GM19467 (cell line): ENCODE measurements around the gene PRTFDC1.

Experiments used
- ATAC-seq: cut with Tn5 transposase; IDR thresholded peaks from one replicate; pipeline ENCODE4 v1.9.1; 2021; ENCODE audit warnings: mild to moderate bottlenecking, moderate library complexity; ENCODE audit not compliant: unreplicated experiment

The PRTFDC1 gene

DNA sequence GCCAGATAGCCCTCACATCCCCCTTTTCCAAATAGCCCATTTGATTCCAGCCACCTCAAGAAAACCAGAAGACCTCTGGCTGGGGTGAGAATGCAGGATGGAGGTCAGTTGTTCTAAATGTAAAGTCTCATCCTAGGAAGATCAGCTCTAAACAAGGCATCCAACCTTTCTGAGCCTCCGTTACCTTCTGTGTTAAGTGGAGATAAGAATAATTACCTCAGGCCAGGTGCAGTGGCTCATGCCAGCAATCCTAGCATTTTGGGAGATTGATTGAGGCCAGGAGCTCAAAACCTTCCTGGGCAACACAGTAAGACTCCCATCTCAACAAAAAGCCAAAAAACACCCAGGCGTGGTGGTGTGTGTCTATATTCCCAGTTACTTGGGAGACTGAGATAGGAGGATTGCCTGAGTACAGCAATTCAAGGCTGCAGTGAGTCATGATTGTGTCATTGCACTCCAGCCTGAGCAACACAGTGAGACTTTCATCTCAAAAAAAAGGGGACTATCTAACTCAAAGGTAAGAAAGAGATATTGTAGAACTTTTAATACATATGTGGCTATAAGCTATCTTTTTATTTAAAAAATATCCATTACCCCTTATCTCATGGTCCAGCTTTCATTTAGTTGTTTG lies 43.5 kb downstream of the PRTFDC1 start:
- no peak for ATAC-seq

DNA sequence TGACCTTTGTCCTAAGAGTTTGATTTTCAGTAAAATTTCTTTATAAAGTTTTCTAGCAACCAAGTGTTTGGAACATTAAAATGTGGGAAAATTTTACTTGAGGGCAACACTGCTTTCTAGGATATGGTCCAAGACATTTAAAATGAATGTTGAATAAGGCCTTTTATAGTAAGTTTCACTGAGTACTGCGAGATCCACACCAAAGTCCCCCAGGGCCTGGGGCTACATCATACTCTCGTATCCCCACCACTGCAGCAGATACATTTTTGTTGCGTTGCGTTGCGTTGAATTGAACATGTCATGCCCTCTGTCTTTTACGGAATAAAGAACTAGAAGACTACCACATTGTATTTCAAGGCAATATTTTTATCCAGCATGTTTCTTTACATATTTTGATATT lies 44.5 kb downstream of the PRTFDC1 start:
- ATAC-seq: no peak

DNA sequence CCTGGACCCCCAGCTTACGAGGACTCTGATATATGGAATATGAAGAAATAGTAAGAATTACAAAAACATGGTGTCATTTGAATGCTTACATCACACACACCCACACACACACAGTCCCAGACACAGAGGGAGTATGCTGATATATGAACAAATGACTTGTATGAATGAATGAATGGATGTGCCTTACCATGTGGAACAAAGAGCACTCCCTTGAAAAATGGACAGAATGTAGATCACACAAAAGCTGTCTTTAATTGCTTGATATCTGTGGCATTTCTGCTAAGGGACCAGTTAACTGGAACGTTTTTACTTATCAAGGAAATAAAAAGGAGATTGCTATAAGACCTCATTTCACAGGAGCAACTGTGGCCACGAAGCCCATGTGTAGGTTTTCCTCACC lies 46.0 kb downstream of the PRTFDC1 start:
- no peak for ATAC-seq

DNA sequence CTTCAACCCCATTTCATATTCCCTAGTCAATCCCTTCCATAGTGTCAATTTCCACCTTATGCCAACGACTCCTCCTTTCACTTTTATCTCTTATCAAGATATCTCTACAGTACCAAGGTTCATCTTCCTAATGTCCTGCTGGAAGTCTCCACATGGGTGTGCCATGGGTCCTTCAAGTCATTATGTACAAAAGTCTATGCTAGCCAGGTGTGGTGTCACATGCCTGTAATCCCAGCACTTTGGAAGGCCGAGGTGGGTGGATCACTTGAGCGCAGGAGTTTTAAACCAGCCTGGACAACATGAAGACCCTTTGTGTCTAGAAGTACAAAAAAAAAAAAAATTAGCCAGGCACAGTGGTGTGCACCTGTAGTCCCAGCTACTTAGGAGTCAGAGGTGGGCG lies 47.6 kb downstream of the PRTFDC1 start:
- no peak for ATAC-seq

DNA sequence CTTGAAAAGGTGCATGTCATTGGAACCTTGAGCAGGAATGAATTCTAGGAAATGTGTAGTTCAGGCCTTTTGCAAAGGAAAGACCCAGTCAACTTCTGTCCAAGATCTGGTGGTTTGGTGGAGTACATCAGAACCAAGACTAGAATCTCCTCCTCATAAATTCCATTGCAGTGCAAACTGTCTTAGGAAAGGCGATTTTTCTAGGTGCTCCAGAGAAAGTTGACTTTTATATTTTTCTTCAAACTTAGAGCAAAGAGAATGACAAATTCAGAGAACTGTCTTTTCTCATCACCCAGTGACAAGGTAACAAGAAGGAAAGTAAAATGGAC lies 50.0 kb downstream of the PRTFDC1 start:
- no peak for ATAC-seq

DNA sequence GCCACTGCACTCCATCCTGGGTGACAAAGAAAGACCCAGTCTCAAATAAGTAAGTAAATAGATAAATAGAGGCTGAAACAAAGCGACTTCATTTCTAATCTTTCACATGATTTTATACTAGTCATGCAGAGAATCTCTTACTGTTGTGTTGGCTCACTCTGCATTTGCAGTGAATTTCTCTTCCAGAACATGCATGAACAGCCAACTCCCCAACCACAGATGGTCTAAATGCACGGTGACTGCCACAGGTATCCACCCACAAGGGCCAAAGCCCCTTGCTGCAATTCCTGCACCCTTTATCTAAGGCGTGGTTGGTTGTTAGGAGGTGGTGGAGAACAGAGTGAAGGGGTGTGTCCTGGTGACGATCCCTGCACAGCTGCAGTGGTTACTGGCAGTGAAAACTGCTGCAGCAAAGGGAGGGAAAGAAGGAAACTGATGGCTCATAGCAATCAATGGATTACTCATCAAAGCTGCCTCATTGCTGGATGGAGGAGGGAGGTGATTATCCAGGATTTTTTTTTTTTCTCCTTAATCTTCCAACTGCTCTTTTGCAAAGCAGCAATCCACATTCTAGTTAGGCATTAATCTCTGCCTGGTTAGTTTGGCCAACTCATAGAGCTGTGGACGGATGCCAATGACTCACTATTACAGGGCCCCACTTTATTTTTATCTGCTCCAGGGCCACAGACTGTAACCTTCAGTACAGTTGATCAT lies 50.6 kb downstream of the PRTFDC1 start:
- peak; percentile 43 for ATAC-seq

DNA sequence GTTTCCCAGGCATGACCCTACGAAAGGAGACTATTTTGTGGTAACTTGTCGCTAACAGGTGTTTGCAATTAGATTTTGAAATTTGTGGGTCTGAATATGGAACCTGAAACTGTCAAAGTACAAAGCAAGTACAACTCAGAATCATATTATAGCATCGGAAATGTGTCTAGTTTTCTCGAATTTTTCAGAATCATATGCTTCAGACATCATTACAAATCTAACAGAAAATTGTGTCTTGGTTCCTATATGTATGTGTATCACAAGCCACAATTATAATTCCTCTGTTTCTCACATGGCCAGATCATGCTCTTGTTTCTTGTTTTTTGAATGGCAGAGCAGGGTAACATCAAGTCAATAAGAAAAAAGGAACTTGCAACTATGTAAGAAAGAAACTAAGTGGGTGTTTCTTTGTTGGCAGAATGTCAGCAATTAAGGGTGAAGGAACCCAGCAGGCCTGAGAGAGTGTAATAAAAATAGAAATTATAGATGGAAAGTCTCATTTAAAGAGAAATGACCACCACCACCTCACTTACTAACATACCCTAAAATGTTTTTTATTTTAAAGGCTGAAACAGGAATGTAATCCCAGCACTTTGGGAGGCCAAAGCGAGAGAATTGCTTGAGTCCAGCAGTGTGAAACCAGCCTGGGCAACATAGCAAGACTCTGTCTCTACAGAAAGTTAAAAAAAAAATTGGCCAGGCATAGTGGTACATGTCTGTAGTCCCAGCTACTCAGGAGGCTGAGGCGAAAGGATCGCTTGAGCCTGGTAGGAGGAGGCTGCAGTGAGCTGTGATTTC lies 51.3 kb downstream of the PRTFDC1 start:
- peak; percentile 68 for ATAC-seq

DNA sequence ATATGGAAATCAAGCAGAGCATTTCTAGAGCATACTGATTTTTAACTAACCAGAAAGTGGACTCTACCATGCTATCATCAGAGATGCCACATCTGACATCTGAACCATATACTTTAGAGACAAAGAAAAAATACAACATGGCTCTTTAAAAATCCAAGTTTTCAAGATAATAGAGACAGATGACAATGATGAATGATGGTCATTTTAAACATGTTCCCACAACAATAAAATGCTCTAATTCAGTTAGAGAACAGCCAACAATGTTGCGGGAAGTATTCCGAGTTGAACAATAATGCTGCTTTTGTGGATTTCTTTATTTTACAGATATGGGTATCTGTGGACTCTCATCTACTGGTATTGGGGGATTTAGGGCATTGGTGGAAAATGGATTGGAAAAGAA lies 52.8 kb downstream of the PRTFDC1 start:
- ATAC-seq: no peak

DNA sequence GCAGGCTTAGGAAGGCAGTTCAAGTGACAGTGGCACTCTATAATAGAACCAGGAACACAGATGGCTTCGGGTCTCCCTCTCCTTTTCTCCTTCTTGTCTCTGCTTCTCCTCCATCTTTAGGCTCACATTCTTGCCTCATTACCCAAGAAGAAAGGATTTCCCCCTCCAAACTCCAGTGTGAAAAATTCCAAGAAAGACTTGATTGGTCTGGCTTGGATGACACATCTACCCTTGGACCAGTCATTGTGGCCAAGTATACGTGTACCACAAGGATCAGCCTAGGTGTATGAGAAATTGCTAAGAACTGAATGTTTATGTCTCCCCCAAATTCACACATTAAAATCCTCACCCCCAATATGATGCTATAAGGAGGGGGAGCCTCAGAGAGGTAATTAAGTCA lies 53.9 kb downstream of the PRTFDC1 start:
- no peak for ATAC-seq

DNA sequence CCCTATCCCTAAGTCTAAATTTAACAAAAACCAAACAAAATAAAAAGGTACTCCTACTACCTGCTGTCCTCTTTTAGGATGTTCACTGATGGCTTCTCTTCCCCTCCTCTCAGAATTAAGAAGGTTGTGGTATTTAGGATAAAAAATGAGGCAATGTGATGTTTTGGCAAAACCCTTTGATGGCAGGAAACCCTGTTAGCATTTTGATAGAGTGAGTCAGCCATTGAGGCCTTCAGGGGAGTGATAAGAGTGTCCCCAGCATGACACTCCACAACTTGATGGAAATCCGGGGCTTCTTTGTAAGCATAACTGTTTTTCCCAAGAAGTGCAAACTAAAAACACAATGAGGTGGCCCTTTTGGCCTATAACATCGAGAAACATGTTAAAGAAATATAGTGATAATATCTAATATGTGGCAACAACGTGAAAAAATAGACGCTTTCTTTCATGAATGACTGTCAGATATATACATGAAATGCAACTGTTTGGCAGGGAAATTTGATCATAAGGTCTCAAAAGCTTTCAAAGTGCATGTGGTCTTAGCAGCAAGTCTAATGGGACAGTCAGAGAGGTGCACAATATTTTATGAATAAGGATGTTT lies 55.0 kb downstream of the PRTFDC1 start:
- ATAC-seq: no peak

DNA sequence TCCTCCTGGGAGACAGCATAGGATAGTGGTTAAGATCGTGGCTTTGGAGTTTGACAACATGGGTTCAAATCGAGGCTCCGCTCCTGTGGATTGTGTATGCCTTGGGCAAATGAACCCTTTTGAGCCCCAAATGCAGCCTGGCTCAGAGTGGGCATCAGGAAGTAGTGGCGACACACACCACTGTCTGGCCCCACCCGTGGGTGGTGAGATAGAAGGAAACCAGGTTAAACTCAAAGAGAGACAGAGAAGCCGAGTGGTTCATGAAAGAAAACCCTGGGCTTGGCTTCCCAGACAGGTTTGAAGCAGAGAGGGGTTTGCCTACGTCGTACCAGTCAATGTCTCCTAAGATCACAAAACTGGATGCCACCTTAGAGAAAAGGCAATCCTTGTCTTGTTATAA lies 57.7 kb downstream of the PRTFDC1 start:
- ATAC-seq: no peak

DNA sequence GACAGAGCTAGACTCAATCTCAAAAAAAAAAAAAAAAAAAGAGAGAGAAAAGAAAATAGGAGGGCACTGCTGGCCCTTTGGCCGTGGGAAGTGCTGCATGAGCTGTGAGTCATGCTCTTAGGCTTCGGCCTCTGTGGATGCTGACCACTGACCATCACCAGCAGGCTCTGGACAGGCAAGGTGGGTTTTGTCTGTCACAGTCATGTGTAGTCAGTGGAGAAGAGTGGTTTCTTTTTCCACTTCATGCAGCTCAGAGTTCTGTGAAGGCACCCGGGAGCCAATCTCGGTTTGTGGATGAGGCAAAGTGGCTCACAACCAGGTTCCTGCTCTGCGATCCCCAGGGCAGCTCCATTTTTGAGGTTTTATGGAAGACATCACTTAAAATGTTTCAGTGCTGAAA lies 58.1 kb downstream of the PRTFDC1 start:
- ATAC-seq: no peak

DNA sequence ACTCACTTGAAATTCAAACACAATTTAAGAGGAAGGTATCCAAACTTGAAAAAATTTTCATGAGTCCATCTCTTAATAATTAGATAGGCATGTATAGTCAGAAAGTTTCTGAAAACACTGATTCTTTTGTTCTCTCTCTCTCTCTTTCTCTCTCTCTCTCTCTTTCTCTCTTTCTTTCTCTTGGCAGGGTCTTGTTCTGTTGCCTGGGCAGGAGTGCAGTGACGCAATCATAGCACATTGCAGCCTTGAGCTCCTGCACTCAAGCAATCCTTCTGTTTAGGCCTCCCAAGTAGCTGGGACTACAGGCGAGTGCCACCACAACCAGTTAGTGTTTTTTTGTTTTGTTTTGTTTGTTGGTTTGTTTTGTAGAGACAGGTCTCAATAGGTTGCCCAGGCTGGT lies 59.3 kb downstream of the PRTFDC1 start:
- ATAC-seq: no peak

DNA sequence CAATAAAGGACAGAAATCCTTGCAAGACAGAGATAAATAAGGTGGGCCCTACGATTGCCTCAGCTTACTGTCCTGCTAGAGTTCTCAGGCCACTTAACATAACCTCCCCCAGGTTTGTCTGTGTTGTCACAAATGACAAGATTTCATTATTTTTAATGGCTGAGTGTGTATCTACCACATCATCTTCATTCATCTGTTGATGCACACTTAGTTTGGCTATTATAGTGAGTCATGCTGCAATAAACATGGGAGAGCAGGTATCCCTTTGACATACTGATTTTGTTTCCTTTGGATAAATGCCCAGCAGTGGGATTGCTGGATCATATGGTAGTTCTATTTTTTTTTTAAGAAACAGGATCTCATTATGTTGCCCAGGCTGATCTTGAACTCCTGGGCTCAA lies 60.6 kb downstream of the PRTFDC1 start:
- no peak for ATAC-seq

DNA sequence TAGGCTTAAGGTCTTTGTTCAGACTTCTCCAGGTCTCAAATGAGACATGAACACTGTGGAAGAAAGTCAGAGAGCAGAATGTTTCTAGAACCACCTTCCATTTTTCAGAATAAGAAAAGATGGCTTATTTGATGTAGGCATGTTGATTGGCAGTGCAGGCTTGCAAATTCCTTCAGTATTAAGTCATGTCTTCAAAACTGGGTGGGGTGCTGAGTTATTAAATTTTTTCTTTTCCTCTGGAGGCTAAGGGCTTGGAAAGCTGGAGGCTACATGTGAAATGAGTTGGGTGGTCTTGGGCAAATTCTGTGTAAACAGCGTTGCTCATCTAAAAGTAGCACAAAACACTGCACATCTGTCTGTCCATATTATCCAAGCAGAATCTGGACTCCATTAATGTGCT lies 62.8 kb downstream of the PRTFDC1 start:
- ATAC-seq: no peak

DNA sequence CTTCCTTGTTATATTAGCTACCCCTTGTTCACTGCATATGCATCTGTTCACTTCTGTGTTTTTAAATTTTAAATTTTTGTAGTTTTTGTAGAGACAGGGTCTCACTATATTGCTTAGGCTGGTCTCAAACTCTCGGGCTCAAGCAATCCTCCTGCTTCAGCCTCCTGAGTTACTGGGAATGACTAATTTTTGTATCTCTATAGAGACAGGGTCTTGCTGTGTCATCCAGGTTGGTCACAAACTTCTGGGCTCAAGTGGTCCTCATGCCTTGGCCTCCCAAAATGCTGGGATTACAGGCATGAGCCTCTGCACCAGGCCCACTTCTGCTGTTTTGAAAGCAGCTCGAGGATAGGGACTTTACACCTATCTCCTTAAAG lies 64.6 kb downstream of the PRTFDC1 start:
- peak; percentile 16 for ATAC-seq

DNA sequence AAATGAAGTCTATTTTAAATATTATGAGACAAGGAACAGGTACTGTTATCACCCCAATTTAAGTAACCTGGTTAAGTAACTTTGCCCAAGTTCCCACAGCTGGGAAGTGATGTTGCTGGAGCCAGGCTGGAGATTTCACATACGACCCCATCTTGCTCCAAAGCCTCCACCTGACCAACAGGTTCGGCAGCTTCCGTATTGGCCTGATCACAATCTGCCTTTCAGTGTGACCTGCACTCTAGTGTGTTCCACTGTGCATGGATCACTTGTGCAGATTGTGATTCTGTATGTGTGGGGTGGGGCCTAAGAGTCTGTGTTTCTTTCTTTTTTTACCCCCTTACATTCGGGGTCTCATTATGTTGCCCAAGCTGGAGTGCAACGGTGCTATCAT lies 66.1 kb downstream of the PRTFDC1 start:
- ATAC-seq: no peak

DNA sequence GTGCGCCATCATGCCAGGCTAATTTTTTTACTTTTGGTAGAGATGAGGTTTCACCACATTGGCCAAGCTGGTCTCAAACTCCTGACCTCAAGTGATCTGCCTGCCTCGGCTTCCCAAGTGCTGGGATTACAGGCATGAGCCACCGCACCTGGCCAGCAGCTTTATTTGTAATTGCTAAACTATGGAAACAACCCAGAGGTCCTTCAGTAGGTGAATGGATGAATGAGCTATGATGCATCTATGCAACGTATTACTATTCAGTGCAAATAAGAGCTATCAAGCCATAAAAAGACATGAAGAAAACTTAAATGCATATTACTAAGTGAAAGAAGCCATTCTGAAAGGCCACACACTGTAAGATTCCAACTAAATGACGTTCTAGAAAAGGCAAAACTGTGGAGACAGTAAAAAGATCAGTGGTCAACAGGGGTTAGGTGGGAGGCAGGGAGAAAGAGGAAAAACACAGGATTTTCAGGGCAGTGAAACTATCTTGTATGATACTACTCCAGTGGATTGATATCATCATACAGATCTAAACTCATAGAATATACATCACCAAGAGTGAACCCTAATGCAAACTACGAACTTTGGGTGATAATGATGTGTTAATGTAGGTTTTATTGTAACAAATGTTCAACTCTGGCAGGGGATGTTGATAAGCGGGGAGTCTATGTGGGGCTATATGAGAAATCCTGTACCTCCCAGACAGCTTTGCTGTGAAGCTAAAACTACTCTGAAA lies 66.7 kb downstream of the PRTFDC1 start:
- ATAC-seq: no peak

DNA sequence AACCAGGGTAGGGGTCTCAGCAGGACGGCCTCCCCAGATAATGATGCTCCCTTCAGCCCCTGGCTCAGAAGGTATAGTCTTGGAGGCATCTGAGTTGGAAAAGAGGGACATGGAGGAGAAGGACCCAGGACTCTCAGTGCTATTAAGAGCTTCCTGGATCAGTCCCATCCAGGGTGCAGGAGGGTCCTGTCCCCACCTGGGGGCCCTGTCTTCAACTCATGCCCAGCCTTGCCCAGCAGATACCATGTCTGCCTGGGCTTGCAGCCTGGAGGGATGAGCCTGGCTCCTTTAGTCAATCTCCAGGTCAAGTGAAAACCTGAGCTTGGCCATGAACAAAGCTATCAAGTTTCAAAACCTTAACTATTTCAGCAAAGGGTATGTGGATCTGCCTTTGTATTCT lies 67.6 kb downstream of the PRTFDC1 start:
- no peak for ATAC-seq

DNA sequence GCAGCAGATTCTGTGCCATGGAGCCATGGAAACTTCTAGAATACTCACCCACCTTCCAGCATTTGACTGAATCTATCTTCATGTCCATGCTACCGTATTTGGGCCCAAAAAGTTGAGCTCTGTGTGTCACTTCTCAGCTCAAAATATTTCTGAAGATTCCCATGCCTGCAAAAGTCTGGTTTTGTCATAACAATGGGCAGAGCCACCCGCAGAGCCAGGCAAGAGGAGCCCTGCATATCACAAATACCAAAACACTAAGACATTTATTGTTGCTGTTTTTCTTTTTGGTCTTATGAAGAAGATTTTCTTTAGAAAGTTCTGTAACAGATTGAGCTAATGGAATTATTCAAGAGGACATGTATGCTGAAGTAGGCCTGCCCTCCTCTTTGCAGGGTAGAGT lies 68.1 kb downstream of the PRTFDC1 start:
- no peak for ATAC-seq

DNA sequence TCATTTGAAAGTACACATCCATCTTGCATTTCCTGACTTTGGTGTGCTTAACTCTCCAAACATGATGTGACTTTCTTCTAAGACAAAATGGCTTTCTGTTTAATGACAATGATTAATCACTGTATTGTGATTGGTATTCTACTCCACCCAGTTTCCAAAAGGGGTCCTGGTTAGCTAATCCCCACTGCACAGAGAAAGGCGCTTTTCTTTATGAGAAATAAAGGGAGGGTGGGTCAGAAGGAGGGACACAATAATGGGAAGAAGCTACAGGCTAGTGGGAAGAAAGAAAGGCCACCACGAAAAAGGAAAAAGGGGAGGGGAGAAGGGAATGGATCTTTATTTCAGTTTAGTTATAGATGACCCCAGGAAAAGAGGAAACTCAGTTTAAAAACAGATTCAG lies 69.2 kb downstream of the PRTFDC1 start:
- no peak for ATAC-seq
